ENCODE measurements around the gene AGBL4.

Gene AGBL4

GRCh38 chr1:49046305-49046704 is 977.4 kb downstream of the AGBL4 start:
- no peaks in the 10 kb centered on the region for H3K79me1 ChIP-seq (replicated peaks; ENCODE audit: low read length, poor library complexity, severe bottlenecking)
- H4K8ac ChIP-seq (ENCODE audit: low read length): no peak overlapping the region
- H3K4me3 ChIP-seq (ENCODE audit: insufficient read depth in 1 of 2, low read depth in 1 of 2, low read length in 2 of 2): no peak overlapping the region
- no peak overlapping the region for H4K91ac ChIP-seq (ENCODE audit: low read length)
- no peak overlapping the region for H2BK120ac ChIP-seq (ENCODE audit: low read depth, low read length)
- no peak overlapping the region for H3K14ac ChIP-seq (ENCODE audit: low read length in 2 of 2)
- no peaks in the 10 kb centered on the region for H3K27me3 ChIP-seq (ENCODE audit: control insufficient read depth in 1 of 2, insufficient read depth in 1 of 2, low read length in 2 of 2)
- no peak overlapping the region for H3K18ac ChIP-seq (ENCODE audit: low read depth in 1 of 2, low read length in 2 of 2)
- H3K36me3 ChIP-seq (ENCODE audit: control insufficient read depth in 1 of 2, insufficient read depth in 2 of 2, low read depth in 1 of 2, low read length in 2 of 2): no peaks in the 10 kb centered on the region
- H3K9ac ChIP-seq (ENCODE audit: low read length): no peak overlapping the region
- no peaks in the 10 kb centered on the region for H3K9me3 ChIP-seq (ENCODE audit: control insufficient read depth, low read length)
- no peak overlapping the region for H3K4ac ChIP-seq (ENCODE audit: low read depth in 1 of 2, low read length in 2 of 2)
- no peak overlapping the region for H2BK12ac ChIP-seq (ENCODE audit: low read length in 2 of 2)
- no peak overlapping the region for H2AFZ ChIP-seq (ENCODE audit: low read depth, low read length)
- H2BK5ac ChIP-seq (ENCODE audit: low read depth, low read length, poor library complexity, severe bottlenecking): no peak overlapping the region
- no peak for DNase-seq
- no peak overlapping the region for H3K27ac ChIP-seq (ENCODE audit: low read length, poor library complexity, severe bottlenecking)
- H3K4me2 ChIP-seq (ENCODE audit: low read length, poor library complexity, severe bottlenecking): no peak overlapping the region
- H2AK5ac ChIP-seq (ENCODE audit: low read length, severe bottlenecking): no peak overlapping the region
- H3K4me1 ChIP-seq (ENCODE audit: control insufficient read depth, insufficient read depth, low read depth, low read length): no peaks in the 10 kb centered on the region
- no peak overlapping the region for H2BK15ac ChIP-seq (ENCODE audit: low read depth, poor library complexity, severe bottlenecking)
- no peak overlapping the region for H3K23ac ChIP-seq (ENCODE audit: low read length in 2 of 2)

DNA sequence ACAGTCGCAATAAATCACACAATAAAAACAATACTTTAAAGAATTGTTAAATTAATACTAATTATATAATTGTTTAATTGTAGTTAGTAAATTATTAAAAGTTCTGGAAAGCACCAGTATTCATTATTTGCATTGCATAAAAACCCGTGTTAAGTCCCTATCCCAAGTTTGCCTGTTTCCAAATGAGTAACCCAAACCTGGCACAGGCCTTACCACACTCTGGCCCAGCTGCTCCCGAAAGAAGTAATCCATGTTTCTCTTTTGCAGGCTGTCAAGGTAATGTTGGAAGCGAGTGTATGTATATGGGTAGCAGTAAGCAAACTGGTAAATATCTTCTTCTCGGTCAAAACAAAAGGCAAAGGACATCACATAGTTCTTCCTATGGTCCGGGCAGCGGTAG is 978.4 kb downstream of the AGBL4 start:
- no peak overlapping the region for H2AFZ ChIP-seq (ENCODE audit: low read depth, low read length)
- no peak overlapping the region for H2BK120ac ChIP-seq (ENCODE audit: low read depth, low read length)
- H2AK5ac ChIP-seq (ENCODE audit: low read length, severe bottlenecking): no peak overlapping the region
- H3K23ac ChIP-seq (ENCODE audit: low read length in 2 of 2): no peak overlapping the region
- H4K91ac ChIP-seq (ENCODE audit: low read length): no peak overlapping the region
- 44% methylated on average over 4 of the region's 7 CpGs for WGBS
- H3K27ac ChIP-seq (ENCODE audit: low read length, poor library complexity, severe bottlenecking): no peak overlapping the region
- H3K18ac ChIP-seq (ENCODE audit: low read depth in 1 of 2, low read length in 2 of 2): no peak overlapping the region
- no peak overlapping the region for H3K14ac ChIP-seq (ENCODE audit: low read length in 2 of 2)
- H2BK15ac ChIP-seq (ENCODE audit: low read depth, poor library complexity, severe bottlenecking): no peak overlapping the region
- no peak overlapping the region for H4K8ac ChIP-seq (ENCODE audit: low read length)
- H3K27me3 ChIP-seq (ENCODE audit: control insufficient read depth in 1 of 2, insufficient read depth in 1 of 2, low read length in 2 of 2): no peaks in the 10 kb centered on the region
- no peak overlapping the region for H2BK12ac ChIP-seq (ENCODE audit: low read length in 2 of 2)
- H3K9ac ChIP-seq (ENCODE audit: low read length): no peak overlapping the region
- H3K9me3 ChIP-seq (ENCODE audit: control insufficient read depth, low read length): no peaks in the 10 kb centered on the region
- H3K36me3 ChIP-seq (ENCODE audit: control insufficient read depth in 1 of 2, insufficient read depth in 2 of 2, low read depth in 1 of 2, low read length in 2 of 2): no peaks in the 10 kb centered on the region
- H3K4me3 ChIP-seq (ENCODE audit: insufficient read depth in 1 of 2, low read depth in 1 of 2, low read length in 2 of 2): no peak overlapping the region
- no peak for DNase-seq
- H2BK5ac ChIP-seq (ENCODE audit: low read depth, low read length, poor library complexity, severe bottlenecking): no peak overlapping the region
- H3K79me1 ChIP-seq (replicated peaks; ENCODE audit: low read length, poor library complexity, severe bottlenecking): no peaks in the 10 kb centered on the region
- H3K4me1 ChIP-seq (ENCODE audit: control insufficient read depth, insufficient read depth, low read depth, low read length): no peaks in the 10 kb centered on the region
- H3K4me2 ChIP-seq (ENCODE audit: low read length, poor library complexity, severe bottlenecking): no peak overlapping the region
- no peak overlapping the region for H3K4ac ChIP-seq (ENCODE audit: low read depth in 1 of 2, low read length in 2 of 2)

GRCh38 chr1:49036700-49037099 is 987.1 kb downstream of the AGBL4 start:
- no peak overlapping the region for H3K23ac ChIP-seq (ENCODE audit: low read length in 2 of 2)
- H2BK12ac ChIP-seq (ENCODE audit: low read length in 2 of 2): no peak overlapping the region
- H3K9ac ChIP-seq (ENCODE audit: low read length): no peak overlapping the region
- no peak overlapping the region for H2BK15ac ChIP-seq (ENCODE audit: low read depth, poor library complexity, severe bottlenecking)
- no peak for DNase-seq
- no peak overlapping the region for H4K8ac ChIP-seq (ENCODE audit: low read length)
- no peak overlapping the region for H3K14ac ChIP-seq (ENCODE audit: low read length in 2 of 2)
- no peaks in the 10 kb centered on the region for H3K79me1 ChIP-seq (replicated peaks; ENCODE audit: low read length, poor library complexity, severe bottlenecking)
- H3K4ac ChIP-seq (ENCODE audit: low read depth in 1 of 2, low read length in 2 of 2): no peak overlapping the region
- no peaks in the 10 kb centered on the region for H3K9me3 ChIP-seq (ENCODE audit: control insufficient read depth, low read length)
- H3K27ac ChIP-seq (ENCODE audit: low read length, poor library complexity, severe bottlenecking): no peak overlapping the region
- no peak overlapping the region for H3K18ac ChIP-seq (ENCODE audit: low read depth in 1 of 2, low read length in 2 of 2)
- H4K91ac ChIP-seq (ENCODE audit: low read length): no peak overlapping the region
- no peaks in the 10 kb centered on the region for H3K27me3 ChIP-seq (ENCODE audit: control insufficient read depth in 1 of 2, insufficient read depth in 1 of 2, low read length in 2 of 2)
- no peak overlapping the region for H2BK5ac ChIP-seq (ENCODE audit: low read depth, low read length, poor library complexity, severe bottlenecking)
- no CpG with 5 or more reads among the region's 4 CpGs for WGBS
- no peaks in the 10 kb centered on the region for H3K36me3 ChIP-seq (ENCODE audit: control insufficient read depth in 1 of 2, insufficient read depth in 2 of 2, low read depth in 1 of 2, low read length in 2 of 2)
- no peak overlapping the region for H3K4me2 ChIP-seq (ENCODE audit: low read length, poor library complexity, severe bottlenecking)
- H2AFZ ChIP-seq (ENCODE audit: low read depth, low read length): no peak overlapping the region
- H3K4me1 ChIP-seq (ENCODE audit: control insufficient read depth, insufficient read depth, low read depth, low read length): no peaks in the 10 kb centered on the region
- H2AK5ac ChIP-seq (ENCODE audit: low read length, severe bottlenecking): no peak overlapping the region
- H3K4me3 ChIP-seq (ENCODE audit: insufficient read depth in 1 of 2, low read depth in 1 of 2, low read length in 2 of 2): no peak overlapping the region
- no peak overlapping the region for H2BK120ac ChIP-seq (ENCODE audit: low read depth, low read length)

- DNase-seq: no peak
- Histone ChIP-seq H3K23ac (ENCODE audit: low read length in 2 of 2) (no peak overlapping the region), H3K4ac (ENCODE audit: low read depth in 1 of 2, low read length in 2 of 2) (no peak overlapping the region), H3K4me3 (ENCODE audit: insufficient read depth in 1 of 2, low read depth in 1 of 2, low read length in 2 of 2) (no peak overlapping the region), H2AFZ (ENCODE audit: low read depth, low read length) (no peak overlapping the region), H2BK5ac (ENCODE audit: low read depth, low read length, poor library complexity, severe bottlenecking) (no peak overlapping the region), H3K14ac (ENCODE audit: low read length in 2 of 2) (no peak overlapping the region), H2BK12ac (ENCODE audit: low read length in 2 of 2) (no peak overlapping the region), H3K4me2 (ENCODE audit: low read length, poor library complexity, severe bottlenecking) (no peak overlapping the region), H3K27ac (ENCODE audit: low read length, poor library complexity, severe bottlenecking) (no peak overlapping the region), H3K79me1 (replicated peaks; ENCODE audit: low read length, poor library complexity, severe bottlenecking) (no peaks in the 10 kb centered on the region), H4K91ac (ENCODE audit: low read length) (no peak overlapping the region), H2BK15ac (ENCODE audit: low read depth, poor library complexity, severe bottlenecking) (no peak overlapping the region), H4K8ac (ENCODE audit: low read length) (no peak overlapping the region), H2BK120ac (ENCODE audit: low read depth, low read length) (no peak overlapping the region), H2AK5ac (ENCODE audit: low read length, severe bottlenecking) (no peak overlapping the region), H3K4me1 (ENCODE audit: control insufficient read depth, insufficient read depth, low read depth, low read length) (no peaks in the 10 kb centered on the region), H3K9ac (ENCODE audit: low read length) (no peak overlapping the region), H3K18ac (ENCODE audit: low read depth in 1 of 2, low read length in 2 of 2) (no peak overlapping the region), H3K36me3 (ENCODE audit: control insufficient read depth in 1 of 2, insufficient read depth in 2 of 2, low read depth in 1 of 2, low read length in 2 of 2) (no peaks in the 10 kb centered on the region), H3K9me3 (ENCODE audit: control insufficient read depth, low read length) (peaks cover 11% of the 10 kb centered on the region), H3K27me3 (ENCODE audit: control insufficient read depth in 1 of 2, insufficient read depth in 1 of 2, low read length in 2 of 2) (no peaks in the 10 kb centered on the region)
- WGBS: 75% methylated on average over 1 of the region's 1 CpG
Measured at GRCh38 chr1:49028396-49028795, 995.4 kb downstream of the AGBL4 start.

Data from mesenchymal stem cell (in vitro differentiated cells and primary cell).